Nephron progenitor cell (in vitro differentiated cells): ENCODE results near the gene RNU1-1.

Experiments used
- DNase-seq: peaks from one replicate; pipeline ENCODE4 v3.0.0; 2021
- H3K27ac Mint-ChIP-seq: 2 replicates; pipeline ENCODE4 v1.8.0; 2021; ENCODE audit warnings: mild to moderate bottlenecking, moderate library complexity, mixed read lengths
- H3K27me3 Mint-ChIP-seq: 2 replicates; pipeline ENCODE4 v1.8.0; 2021; ENCODE audit warnings: mild to moderate bottlenecking, low read depth, mixed read lengths; ENCODE audit not compliant: poor library complexity
- H3K36me3 Mint-ChIP-seq: 2 replicates; pipeline ENCODE4 v1.8.0; 2021; ENCODE audit warnings: low read depth, mixed read lengths
- H3K4me1 Mint-ChIP-seq: 2 replicates; pipeline ENCODE4 v1.8.0; 2021; ENCODE audit warnings: mixed read lengths
- H3K4me3 Mint-ChIP-seq: 2 replicates; pipeline ENCODE4 v1.8.0; 2021; ENCODE audit warnings: mild to moderate bottlenecking, moderate library complexity, mixed read lengths
- H3K9me3 Mint-ChIP-seq: 2 replicates; pipeline ENCODE4 v1.8.0; 2021; ENCODE audit warnings: mild to moderate bottlenecking, moderate library complexity, mixed read lengths
- TF ChIP-seq, protein P1 (sequence below): fragments of 200-600 bp; sonication (generic); IDR thresholded peaks from 2 replicates; pipeline ENCODE4 v1.5.0; 2021; ENCODE audit warnings: antibody characterized with exemption

The RNU1-1 gene

DNA sequence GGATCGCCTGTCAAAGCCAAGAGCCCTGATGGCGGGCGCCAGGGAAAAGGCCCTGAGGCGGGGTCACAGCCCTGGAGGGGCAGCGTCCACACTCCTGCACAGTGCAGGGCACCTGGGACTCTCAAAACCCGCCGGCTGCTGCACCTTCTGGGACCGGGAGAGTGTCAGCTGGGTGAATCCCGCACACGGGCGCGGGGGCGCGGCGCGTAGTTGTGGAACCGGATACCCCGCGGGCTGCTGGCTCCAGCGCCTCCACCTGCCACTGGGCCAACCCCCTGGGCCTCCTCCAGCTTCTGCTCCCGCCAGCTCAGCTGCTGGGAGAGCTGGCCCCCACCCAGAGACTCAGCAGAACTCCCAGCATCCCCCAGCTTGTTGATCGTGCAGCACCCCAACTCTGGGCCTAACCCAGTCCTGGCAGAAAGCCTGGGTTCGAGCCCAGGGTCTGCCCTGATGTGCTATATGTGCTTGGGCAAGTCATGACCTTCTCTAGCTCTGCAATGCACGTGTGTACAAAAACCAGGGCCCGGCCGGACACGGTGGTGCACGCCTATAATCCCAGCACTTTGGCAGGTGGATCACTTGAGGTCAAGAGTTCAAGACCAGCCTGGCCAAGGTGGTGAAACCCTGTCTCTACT lies 39.8 kb downstream of the RNU1-1 start:
- H3K4me3 Mint-ChIP-seq, result no peak overlapping the region
- peaks cover 40% of the 10 kb centered on the region for H3K36me3 Mint-ChIP-seq
- no peaks in the 10 kb centered on the region for H3K9me3 Mint-ChIP-seq
- peak overlapping the region; percentile 36 for H3K27ac Mint-ChIP-seq
- no peaks in the 10 kb centered on the region for H3K27me3 Mint-ChIP-seq
- TF ChIP-seq, protein P1, sequence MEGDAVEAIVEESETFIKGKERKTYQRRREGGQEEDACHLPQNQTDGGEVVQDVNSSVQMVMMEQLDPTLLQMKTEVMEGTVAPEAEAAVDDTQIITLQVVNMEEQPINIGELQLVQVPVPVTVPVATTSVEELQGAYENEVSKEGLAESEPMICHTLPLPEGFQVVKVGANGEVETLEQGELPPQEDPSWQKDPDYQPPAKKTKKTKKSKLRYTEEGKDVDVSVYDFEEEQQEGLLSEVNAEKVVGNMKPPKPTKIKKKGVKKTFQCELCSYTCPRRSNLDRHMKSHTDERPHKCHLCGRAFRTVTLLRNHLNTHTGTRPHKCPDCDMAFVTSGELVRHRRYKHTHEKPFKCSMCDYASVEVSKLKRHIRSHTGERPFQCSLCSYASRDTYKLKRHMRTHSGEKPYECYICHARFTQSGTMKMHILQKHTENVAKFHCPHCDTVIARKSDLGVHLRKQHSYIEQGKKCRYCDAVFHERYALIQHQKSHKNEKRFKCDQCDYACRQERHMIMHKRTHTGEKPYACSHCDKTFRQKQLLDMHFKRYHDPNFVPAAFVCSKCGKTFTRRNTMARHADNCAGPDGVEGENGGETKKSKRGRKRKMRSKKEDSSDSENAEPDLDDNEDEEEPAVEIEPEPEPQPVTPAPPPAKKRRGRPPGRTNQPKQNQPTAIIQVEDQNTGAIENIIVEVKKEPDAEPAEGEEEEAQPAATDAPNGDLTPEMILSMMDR, result no peak
- DNase-seq, result no peak
- H3K4me1 Mint-ChIP-seq, result no peaks in the 10 kb centered on the region

DNA sequence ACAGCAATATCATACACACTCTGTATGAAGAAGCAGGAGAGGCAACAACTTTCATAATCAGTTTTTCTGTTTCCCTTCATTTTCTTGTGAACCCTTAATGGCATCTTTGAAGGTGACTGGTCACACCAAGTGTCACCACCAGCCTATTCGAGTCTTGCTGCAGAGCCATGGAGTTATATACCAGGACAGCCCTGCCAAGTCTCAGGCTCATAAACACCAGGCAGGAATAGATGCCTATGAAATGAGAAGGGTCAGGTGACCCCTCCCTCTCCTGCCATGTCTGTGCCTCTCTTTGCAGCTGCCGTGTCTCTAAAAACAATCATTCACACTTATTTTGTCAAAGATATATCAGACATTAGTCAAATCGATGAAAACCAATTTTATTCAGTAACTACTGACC lies 45.5 kb downstream of the RNU1-1 start:
- TF ChIP-seq, protein P1, result no peak
- no peaks in the 10 kb centered on the region for H3K27me3 Mint-ChIP-seq
- no peaks in the 10 kb centered on the region for H3K4me1 Mint-ChIP-seq
- H3K27ac Mint-ChIP-seq, result no peak overlapping the region
- H3K36me3 Mint-ChIP-seq, result peaks cover 66% of the 10 kb centered on the region
- no peaks in the 10 kb centered on the region for H3K9me3 Mint-ChIP-seq
- no peak for DNase-seq
- H3K4me3 Mint-ChIP-seq, result no peak overlapping the region

DNA sequence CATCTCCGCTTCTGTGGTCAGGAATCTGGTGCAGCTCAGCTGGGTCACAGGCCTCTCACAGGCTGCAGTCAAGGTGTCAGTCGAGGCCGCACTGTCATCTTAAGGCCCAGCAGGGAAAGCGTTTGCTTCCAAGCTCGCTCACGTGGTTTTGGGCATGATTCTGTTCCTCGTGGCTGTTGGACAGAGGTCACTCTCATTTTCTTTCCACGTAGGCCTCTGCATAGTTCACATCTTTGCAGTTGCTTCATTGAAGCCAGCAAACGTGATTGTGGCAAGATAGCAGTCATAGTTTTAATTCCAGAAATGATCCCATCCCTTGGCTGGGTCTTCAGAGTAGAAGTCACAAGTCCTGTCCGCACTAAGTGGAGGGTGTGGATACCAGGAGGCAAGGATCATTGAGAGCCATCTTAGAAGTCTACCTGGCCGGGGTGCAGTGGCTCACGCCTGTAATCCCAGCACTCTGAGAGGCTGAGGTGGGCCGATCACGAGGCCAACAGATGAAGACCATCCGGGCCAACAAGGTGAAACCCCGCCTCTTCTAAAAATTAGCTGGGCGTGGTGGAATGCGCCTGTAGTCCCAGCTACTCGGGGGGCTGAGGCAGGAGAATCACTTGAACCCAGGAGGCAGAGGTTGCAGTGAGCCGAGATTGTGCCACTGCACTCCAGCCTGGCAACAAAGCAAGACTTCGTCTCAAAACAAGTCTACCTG lies 49.0 kb downstream of the RNU1-1 start:
- Mint-ChIP-seq H3K27me3 (no peaks in the 10 kb centered on the region), H3K27ac (no peak overlapping the region), H3K4me1 (no peaks in the 10 kb centered on the region), H3K36me3 (peaks cover 71% of the 10 kb centered on the region), H3K9me3 (no peaks in the 10 kb centered on the region), H3K4me3 (no peak overlapping the region)
- TF ChIP-seq, protein P1, result no peak
- no peak for DNase-seq
